Progenitor cell of endocrine pancreas (in vitro differentiated cells): ENCODE data around the gene ARHGAP26. TPM values are rescaled to one million over a fixed set of nuclear protein-coding genes. Genes with fewer than 3 reads are reported as not detected.
A peak's percentile ranks its signal among the peaks of the same experiment; 100 is the strongest.

Source experiments
- DNase-seq: peaks from one replicate; pipeline ENCODE4 v3.0.0; 2021; ENCODE audit warnings: low spot score; ENCODE audit not compliant: unreplicated experiment
- H3K27ac Mint-ChIP-seq: 2 replicates; pipeline ENCODE4 v1.8.0; 2021; ENCODE audit warnings: mild to moderate bottlenecking, moderate library complexity, mixed read lengths
- H3K27me3 Mint-ChIP-seq: 2 replicates; pipeline ENCODE4 v1.8.0; 2021; ENCODE audit warnings: mixed read lengths
- H3K36me3 Mint-ChIP-seq: 2 replicates; pipeline ENCODE4 v1.8.0; 2022; ENCODE audit warnings: mixed read lengths; ENCODE audit not compliant: insufficient read depth
- H3K4me1 Mint-ChIP-seq: 2 replicates; pipeline ENCODE4 v1.8.0; 2021; ENCODE audit warnings: low read depth, mixed read lengths
- H3K4me3 Mint-ChIP-seq: 2 replicates; pipeline ENCODE4 v1.8.0; 2021; ENCODE audit warnings: low read depth, mild to moderate bottlenecking, moderate library complexity, mixed read lengths
- H3K9me3 Mint-ChIP-seq: 2 replicates; pipeline ENCODE4 v1.8.0; 2021; ENCODE audit warnings: low read depth, mixed read lengths
- CTCF ChIP-seq: fragments of 200-600 bp; sonication (generic); IDR thresholded peaks from one replicate; pipeline ENCODE4 v1.5.0; 2021; ENCODE audit warnings: antibody characterized with exemption, mild to moderate bottlenecking; ENCODE audit not compliant: unreplicated experiment
- total RNA-seq: library from RNA; stranded (reverse); gene quantifications from 2 replicates; pipeline ENCODE4 v1.2.1, GENCODE V29; 2021

Gene ARHGAP26
- total RNA-seq, 1 donor from 2014 or later, result 21.3 TPM

- H3K4me3 Mint-ChIP-seq, result no peak overlapping the region
- DNase-seq, result no peak
- H3K27ac Mint-ChIP-seq, result no peak overlapping the region
- H3K9me3 Mint-ChIP-seq, result no peaks in the 10 kb centered on the region
- peaks cover 14% of the 10 kb centered on the region for H3K4me1 Mint-ChIP-seq
- peaks cover 7% of the 10 kb centered on the region for H3K27me3 Mint-ChIP-seq
- no peak for TF ChIP-seq CTCF
- no peaks in the 10 kb centered on the region for H3K36me3 Mint-ChIP-seq
These were observed 22.0 kb upstream of the ARHGAP26 start for GRCh38 chr5:142748132-142748531.

- no peak for DNase-seq
- H3K27ac Mint-ChIP-seq, result no peak overlapping the region
These were observed 21.5 kb upstream of the ARHGAP26 start for GRCh38 chr5:142748568-142749249.

GRCh38 chr5:142749321-142749720 is 20.9 kb upstream of the ARHGAP26 start:
- Mint-ChIP-seq H3K36me3 (no peaks in the 10 kb centered on the region), H3K4me3 (no peak overlapping the region), H3K9me3 (no peaks in the 10 kb centered on the region), H3K27me3 (peaks cover 11% of the 10 kb centered on the region), H3K27ac (no peak overlapping the region), H3K4me1 (peaks cover 14% of the 10 kb centered on the region)
- TF ChIP-seq CTCF, result no peak
- no peak for DNase-seq

More at GRCh38 chr5:142748568-142749249, 21.5 kb upstream of the ARHGAP26 start:
- Mint-ChIP-seq H3K9me3 (no peaks in the 10 kb centered on the region), H3K4me3 (no peak overlapping the region), H3K4me1 (peaks cover 18% of the 10 kb centered on the region), H3K27me3 (peaks cover 11% of the 10 kb centered on the region), H3K36me3 (no peaks in the 10 kb centered on the region)
- peak; percentile 61 for TF ChIP-seq CTCF

GRCh38 chr5:142753116-142753631 is 17.0 kb upstream of the ARHGAP26 start:
- H3K27ac Mint-ChIP-seq, result peak overlapping the region; percentile 76
- DNase-seq, result no peak
- no peak overlapping the region for H3K4me3 Mint-ChIP-seq
- TF ChIP-seq CTCF, result no peak
- no peaks in the 10 kb centered on the region for H3K36me3 Mint-ChIP-seq
- H3K9me3 Mint-ChIP-seq, result no peaks in the 10 kb centered on the region
- H3K27me3 Mint-ChIP-seq, result peaks cover 32% of the 10 kb centered on the region
- peaks cover 21% of the 10 kb centered on the region for H3K4me1 Mint-ChIP-seq

GRCh38 chr5:142754031-142754430 is 16.1 kb upstream of the ARHGAP26 start:
- no peaks in the 10 kb centered on the region for H3K9me3 Mint-ChIP-seq
- no peak overlapping the region for H3K4me3 Mint-ChIP-seq
- H3K27ac Mint-ChIP-seq, result no peak overlapping the region
- H3K27me3 Mint-ChIP-seq, result peaks cover 33% of the 10 kb centered on the region
- peaks cover 22% of the 10 kb centered on the region for H3K4me1 Mint-ChIP-seq
- TF ChIP-seq CTCF, result no peak
- no peaks in the 10 kb centered on the region for H3K36me3 Mint-ChIP-seq
- no peak for DNase-seq
